Measurements from ENCODE around the gene LINGO1. TPM values are rescaled to one million over a fixed set of nuclear protein-coding genes. Genes with fewer than 3 reads are reported as not detected.

LINGO1 gene
- total RNA-seq, 1 experiment from 2014 or later = 10.6 TPM

Other genes with a start within 250 kb of the LINGO1 start
- 8.9 and 20.0 TPM in 2 replicates for gene PEAK1, start 212.8 kb downstream of the LINGO1 start, total RNA-seq (2014; rRNA removed; shearing (Covaris generic))
- gene HMG20A, start 212.0 kb downstream of the LINGO1 start, total RNA-seq (2014; rRNA removed; shearing (Covaris generic)) = 41.0 and 61.6 TPM in 2 replicates